Tongue (tissue), 2 donors: Measurements from ENCODE around the gene GCC2. TPM values are rescaled to one million over a fixed set of nuclear protein-coding genes. Genes with fewer than 3 reads are reported as not detected.
"Not testable (repeated sequence)": the region's sequence is repeated elsewhere in the genome, so short reads cannot be mapped to it uniquely, and the experiment has no call there.

ENCODE experiments used
- DNase-seq: peaks from one replicate; pipeline ENCODE4 v3.0.0-alpha.2; 2015
- total RNA-seq: library from RNA; depleted of rRNA; stranded (reverse); fragments of >200 nt; gene quantifications from one replicate; pipeline ENCODE4 v1.2.3, GENCODE V29; 2014

The GCC2 gene, protein sequence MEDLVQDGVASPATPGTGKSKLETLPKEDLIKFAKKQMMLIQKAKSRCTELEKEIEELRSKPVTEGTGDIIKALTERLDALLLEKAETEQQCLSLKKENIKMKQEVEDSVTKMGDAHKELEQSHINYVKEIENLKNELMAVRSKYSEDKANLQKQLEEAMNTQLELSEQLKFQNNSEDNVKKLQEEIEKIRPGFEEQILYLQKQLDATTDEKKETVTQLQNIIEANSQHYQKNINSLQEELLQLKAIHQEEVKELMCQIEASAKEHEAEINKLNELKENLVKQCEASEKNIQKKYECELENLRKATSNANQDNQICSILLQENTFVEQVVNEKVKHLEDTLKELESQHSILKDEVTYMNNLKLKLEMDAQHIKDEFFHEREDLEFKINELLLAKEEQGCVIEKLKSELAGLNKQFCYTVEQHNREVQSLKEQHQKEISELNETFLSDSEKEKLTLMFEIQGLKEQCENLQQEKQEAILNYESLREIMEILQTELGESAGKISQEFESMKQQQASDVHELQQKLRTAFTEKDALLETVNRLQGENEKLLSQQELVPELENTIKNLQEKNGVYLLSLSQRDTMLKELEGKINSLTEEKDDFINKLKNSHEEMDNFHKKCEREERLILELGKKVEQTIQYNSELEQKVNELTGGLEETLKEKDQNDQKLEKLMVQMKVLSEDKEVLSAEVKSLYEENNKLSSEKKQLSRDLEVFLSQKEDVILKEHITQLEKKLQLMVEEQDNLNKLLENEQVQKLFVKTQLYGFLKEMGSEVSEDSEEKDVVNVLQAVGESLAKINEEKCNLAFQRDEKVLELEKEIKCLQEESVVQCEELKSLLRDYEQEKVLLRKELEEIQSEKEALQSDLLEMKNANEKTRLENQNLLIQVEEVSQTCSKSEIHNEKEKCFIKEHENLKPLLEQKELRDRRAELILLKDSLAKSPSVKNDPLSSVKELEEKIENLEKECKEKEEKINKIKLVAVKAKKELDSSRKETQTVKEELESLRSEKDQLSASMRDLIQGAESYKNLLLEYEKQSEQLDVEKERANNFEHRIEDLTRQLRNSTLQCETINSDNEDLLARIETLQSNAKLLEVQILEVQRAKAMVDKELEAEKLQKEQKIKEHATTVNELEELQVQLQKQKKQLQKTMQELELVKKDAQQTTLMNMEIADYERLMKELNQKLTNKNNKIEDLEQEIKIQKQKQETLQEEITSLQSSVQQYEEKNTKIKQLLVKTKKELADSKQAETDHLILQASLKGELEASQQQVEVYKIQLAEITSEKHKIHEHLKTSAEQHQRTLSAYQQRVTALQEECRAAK (N-terminal part only)
- total RNA-seq: 43.1 TPM

DNA sequence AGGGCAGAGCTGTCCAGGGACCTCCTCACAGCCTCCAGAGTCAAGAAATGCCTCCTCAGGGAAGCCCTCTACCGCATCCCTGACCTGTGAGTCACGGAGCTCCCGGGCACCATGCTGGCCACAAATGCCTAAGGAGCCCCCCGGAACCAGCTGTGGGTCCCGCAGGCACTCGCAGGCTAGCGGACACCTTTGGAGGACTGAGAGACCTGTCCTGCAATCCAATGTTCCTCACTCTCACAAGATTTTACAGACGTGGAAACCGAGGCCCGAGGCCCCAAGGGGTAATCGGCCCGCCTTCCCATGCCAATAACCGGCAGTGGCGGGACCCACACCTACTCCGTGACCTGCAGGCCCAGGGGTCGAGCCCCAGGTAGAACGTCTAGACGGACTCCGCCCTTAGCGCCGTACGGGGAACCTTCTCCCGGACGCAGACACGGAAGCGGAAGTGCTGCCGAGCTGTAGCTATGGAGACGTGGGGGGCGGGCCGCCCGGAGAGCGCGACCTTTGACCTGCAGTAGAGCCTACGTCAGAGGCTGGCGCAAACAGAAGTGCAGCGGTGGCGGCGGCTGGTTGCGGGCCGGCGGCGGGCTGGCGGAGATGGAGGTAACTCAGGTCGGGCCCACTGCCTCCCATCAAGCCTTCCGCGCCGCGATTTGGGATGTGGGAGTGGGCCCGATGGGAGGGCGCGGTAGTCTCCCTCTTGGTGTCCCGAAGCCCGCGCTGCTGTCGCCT is at the start of gene GCC2:
GCC2 (plus strand) TSS at position 529 of the 732 bp plus-strand sequence; CDS start at position 598, 69 bp downstream.
- DNase-seq: peak; percentile 96

DNA sequence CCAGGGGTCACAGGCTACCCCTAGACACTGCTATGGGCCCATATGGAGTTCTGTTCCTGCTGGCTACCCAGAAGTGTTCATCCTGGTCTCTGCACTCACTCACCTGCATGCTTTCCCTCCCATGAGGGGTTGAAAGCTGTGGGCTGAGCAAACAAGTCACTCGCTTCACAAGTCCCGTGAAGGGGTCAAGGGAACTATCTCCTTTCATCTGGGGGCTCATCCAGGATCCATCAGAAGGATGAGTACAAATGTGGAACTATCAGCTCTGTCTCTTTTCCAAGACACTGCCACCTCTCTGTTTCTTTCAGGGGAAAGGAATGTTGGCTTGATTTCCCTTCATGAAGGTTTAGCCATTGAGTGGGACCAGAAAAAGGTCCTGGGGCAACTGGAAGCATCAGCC is 49.5 kb upstream of the GCC2 start:
- no peak for DNase-seq

DNA sequence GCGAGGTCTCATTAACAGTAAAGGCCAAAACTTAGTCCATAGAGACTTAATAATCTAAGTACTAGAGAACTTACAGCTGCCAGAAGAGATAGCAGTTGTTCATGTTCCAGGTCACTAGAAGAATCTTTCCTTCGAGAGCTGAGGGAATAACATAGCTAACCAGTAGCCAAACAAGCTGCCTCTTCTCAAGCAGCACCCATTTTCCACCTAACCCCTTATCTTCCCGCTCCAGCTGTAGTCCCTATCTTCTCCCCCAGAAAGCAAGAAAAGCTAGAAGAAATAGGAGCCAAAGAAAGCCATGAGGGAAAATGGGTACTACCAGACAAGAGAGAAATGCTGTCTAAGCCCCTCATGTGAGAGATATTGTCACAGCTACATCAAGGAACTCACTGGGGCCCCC is 47.2 kb upstream of the GCC2 start:
- no peak for DNase-seq

DNA sequence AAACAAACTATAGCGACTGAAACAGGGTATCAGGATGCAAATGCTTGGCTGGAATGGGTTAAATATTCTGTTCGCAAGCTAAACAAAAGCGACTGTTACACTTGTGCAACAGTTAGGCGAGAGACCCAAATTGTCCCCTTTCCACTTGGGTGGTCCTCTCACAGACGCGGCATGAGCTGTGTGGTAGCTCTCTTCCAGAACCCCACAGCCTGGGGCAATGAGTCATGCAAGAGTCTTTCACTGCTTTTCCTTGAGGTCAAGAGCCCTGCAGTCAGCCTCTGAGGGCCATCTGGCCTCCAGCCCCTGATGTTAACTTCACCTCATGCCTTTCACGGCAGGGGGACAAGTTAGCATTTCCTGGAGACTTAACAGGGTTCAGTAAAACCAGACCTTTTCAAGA is 45.5 kb upstream of the GCC2 start:
- peak; percentile 2 for DNase-seq

DNA sequence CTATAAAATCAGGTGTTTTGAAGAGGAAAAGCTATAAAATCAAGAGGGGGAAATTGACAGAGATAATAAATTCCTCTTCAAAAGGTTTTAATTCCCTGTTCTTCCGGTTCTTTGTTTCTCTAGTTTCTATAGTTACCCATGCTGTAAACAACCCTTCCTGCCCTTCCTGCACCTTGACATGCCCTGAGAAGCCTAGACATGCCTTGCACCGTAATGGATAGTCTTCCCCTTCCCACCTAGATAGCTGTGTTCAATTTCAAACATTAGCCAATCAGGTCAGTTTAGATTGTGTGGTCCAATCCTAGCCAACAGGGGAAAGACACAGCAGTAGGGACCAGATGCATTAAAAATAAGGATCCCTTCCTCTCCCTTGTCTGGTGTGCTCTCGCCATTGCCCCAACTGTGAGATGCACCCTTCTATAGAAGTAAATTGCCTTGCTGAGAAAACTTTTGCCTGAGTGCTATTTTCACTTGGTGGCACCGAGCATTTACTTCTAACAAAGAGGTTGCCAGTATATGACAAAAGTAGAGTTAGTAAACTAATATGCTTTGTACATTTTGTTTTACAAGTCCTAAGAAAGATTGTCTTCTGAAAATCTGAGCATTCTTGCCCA is 44.1 kb upstream of the GCC2 start:
- DNase-seq: no peak

DNA sequence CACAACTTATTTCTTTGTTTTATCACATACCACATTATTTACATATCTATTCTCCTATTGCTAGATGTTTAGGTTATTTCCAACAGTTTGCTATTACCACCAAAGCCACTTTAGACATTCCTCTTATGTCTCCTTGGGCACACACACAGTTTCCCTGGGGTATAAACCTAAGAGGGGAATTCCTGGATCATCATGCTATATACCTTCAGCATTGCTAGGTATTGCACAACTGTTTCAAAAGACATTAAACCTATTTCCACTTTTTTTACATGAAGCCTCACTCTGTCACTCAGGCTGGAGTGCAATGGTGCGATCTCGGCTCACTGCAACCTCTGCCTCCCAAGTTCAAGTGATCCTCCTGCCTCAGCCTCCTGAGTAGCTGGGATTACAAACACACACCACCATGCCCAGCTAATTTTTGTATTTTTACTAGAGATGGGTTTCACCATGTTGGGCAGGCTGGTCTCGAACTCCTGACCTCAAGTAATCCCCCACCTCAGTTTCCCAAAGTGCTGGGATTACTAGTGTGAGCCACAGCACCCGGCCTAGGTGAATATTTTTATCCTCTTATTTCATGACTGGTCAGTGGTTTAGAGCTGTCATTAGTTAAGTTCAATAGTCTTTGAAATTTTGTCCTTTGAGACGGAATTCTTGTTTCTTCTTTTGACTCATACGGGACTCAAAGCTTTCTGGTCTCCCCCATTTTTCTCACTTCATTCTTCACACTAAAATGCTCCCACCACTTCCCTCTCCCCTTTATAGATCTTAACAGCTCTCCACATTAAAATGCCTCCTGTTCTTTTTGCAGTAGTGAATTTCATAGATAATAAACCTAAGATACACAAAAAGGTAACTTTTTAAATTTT is 40.9 kb upstream of the GCC2 start:
- DNase-seq: no peak

DNA sequence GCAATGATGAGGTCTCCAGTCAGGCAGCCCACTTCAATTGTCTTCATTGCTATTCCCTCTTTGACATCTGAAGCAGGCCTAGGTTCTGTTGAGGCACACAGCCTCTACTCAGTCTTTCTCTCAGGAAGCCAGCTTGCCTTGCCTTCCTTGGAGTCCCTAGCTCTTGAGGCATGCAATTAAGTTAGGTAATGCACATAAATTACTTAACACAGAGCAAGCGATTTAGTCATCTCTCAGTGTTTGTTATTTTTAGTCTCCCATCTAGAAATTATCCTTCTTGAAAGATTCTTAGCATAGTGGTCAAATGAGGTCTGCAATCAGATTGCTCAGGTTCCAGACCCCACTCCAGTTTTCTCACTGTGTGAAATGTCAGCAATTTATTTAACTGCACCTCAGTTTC is 39.2 kb upstream of the GCC2 start:
- DNase-seq: no peak

DNA sequence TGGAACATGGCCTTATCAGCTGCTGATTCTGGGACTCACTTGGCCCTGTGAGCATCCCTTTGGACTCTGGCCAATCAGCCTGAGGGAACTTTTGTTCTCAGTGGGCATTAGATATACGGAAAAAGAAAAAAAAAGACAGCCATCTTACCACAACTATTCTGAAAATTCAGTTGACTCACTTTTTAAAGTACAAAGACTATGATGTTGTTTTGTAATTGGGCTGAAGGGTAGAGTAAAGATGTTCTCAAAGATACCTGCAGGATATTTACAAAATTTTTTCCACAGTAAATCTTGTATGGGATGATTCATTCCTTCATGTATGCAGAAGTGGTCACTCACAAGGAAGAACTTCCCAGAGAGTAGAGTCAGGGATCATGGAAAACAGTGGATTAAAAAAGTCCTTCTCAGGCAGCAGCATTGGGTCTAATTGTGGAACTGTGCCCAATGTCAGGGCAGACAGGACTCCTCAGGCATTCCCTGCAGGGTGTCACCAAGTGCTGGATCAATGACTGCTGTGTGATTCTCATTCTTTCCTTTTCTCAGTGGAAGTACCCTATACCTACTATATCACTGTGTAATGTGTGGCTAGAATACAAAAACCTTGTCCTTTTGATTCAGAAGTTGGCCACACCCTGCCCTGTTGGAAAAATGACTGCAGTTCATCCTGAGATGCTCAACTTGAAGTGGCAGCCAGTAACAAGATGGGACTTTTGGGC is 35.9 kb upstream of the GCC2 start:
- no peak for DNase-seq

DNA sequence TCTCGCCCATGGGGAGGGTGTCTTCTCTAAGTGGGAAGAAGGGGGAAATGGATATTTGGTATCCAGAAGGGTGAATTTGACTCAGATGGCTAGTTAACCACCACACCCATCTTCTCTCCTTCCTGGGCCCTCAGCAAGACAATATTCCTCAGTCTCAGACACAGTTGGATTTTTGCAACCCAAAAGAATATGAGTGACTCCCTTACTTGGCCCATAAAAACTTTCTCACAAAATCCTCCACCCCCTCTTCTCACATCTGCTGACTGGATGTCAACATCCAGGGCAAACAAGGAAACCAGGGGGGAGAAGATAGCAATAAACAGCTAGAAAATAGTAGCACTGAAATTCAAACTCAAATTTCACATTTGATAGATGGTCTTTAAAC is 35.3 kb upstream of the GCC2 start:
- DNase-seq: no peak

DNA sequence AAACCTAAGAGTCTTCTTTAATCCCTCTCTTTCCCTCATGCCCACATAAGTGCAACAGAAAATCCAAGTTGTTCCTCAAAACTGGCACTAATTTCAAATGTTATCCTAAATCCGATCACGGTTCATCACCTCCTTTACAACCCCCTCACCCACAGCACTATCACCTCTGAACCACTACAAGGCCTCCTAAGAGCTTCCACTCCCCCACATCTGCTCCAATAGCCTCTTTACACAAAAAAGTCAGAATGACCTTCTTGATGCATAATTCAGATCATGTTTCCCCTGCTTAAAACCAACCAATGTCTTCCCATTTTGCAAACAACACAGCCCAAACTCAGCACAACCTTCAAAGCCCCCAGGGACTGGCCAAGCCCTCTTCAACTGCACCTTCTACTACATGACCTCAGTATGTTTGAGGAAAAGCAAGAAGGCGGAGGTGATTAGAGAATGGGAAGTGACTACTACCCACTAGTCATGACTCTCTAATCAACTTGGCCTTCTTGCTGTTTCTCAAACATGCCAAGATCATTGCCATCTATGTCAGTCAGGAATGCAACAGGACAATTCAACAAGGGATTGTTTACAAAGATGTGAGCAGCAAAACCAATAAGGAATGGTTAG is 34.6 kb upstream of the GCC2 start:
- DNase-seq: no peak

DNA sequence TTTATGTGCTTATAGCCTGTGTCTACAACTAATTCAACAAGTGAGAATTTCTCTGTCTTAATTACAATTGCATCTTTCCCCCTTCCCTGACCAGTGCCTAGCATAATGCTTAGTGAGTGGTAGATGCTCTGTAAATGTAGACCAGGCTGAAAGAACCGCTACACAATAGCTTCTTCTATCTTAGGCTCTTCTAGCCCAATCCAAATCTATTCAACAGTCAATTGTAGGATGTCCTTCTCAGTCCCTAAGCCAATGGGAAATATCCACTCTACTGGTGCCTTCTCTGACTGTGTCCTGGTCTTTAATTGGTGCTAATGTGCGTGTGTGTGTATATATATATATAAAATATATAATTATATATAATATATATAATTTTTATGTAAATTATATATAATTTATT is 34.1 kb upstream of the GCC2 start:
- no peak for DNase-seq

DNA sequence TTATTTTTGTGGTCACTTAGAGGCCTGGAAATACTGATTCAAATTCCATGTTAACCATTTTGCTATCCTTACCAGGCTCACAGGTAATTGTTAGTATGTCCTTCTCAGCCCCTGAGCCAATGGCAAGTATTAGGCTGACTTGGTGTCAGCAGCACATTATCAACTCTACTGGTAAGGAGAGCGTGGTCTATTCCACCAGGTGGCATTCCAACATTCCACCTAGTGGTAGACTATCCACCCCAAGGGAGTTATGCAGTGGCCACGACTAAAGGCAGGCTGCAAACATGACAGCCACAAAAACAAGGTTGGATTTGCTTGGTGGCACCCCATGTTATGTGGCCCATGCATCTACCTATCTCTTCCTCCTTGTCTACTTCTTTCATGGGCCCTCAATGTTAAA is 31.8 kb upstream of the GCC2 start:
- no peak for DNase-seq

DNA sequence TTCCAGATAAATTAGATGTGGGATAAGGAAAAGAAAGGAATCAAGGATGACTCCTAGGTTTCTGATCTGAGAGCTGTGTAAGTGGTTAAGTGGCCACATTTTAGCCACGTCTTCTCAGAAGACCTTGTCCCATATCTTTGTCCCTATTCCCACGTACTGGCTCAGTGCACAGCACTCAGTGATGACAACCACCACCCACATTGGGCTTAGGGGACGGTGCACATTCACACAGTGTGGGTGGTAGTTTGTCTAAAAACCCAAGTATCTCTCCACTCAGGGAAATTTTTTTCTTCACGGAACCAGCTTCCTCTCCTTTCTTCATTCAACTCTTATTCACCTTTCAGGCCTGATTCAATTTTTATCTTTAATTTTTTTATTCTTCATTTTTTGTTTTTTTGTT is 30.6 kb upstream of the GCC2 start:
- DNase-seq: no peak

DNA sequence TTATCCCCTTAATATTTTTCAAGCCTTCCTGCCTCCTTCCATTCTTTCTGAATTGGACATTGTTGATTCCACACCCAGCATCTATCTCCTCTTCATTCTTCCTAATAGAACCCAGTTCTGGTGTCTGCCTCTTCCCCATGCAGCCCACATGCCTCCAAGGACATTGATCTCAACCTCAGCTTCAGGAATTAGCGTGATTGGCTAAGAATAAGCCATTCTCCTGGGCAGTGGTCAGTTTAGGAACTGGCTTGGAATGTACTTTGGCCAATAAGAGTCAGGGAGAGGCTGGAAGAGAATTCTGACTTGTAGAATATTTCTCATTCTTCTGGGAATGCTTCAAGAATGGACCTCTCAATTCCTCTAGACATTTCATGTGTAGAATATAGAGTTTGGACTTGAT is 25.9 kb upstream of the GCC2 start:
- no peak for DNase-seq

DNA sequence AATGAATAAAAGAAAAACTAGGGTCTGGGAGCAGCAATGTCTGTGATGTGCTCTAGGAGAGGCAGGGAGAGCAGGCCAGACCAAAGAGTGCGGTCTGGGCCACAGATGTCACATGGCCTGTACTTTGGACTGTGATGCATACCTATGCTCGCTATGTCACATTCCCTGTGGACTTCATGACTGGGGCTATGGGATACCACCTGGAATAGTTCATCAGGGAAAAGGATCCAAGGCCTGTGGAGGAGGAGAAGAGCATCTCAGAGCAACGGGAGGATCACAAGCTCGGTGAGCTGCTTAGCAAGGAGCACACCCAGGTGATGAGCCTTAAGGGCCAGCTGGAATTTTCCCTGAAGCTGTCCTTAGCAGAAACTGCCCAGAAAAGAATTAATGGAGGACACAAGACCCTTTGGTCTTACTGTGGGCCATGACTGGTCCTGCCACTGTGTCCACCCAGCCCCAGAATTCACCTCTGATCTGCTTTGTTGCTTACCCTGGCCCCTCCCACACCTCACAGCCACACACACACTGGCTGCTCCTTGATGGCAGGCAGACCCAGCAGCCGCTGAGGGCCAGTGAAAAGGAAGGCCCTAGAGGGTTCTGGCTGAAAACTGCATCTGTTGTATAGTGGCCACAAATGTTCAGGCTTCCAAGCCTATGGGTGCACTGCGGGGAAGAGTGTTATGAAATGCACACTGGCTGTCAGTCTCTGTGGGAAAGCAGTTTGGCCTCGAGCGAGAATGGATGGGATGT is 25.3 kb upstream of the GCC2 start:
- DNase-seq: no peak

DNA sequence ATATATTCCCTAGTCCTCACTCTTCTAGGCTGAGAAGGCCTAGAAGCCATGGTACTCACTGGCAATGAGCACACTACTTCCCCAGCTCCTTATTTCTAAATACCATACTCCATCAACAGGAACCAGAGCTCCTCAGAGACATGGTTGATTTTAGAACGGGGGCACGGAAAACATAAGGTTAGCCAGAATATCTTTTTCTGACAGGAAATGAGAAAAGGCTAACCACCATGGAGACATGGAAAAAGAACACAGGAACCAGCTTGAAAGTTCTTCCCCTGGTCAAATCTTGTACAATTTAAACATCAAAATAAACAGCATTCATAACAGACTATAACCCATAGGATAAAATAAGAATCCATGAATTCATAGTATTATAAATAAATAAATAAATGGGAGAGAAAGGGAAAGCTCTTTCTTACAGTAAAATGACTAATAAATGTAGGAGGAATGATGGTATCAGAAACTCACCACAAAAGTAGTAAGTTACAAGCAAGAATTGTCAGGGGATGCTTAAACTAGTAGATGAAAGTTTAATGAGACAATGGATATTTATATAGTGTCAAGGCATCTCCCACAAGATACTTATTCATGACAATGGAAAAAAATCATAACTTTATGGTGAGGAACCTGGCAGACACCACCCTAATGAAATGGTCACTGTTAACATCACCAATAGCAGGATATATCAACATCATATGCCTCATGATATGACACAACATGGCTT is 20.6 kb upstream of the GCC2 start:
- DNase-seq: no peak

DNA sequence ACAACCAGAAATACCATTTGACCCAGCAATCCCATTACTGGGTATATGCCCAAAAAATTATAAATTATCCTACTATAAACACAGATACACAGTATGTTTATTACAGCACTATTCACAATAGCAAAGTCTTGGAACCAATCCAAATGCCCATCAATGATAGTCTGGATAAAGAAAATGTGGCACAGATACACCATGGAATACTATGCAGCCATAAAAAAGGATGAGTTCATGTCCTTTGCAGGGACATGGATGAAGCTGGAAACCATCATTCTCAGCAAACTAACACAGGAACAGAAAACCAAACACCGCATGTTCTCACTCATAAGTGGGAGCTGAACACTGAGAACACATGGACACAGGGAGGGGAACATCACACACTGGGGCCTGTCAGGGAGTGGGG is 13.4 kb upstream of the GCC2 start:
- DNase-seq: not testable (repeated sequence)

DNA sequence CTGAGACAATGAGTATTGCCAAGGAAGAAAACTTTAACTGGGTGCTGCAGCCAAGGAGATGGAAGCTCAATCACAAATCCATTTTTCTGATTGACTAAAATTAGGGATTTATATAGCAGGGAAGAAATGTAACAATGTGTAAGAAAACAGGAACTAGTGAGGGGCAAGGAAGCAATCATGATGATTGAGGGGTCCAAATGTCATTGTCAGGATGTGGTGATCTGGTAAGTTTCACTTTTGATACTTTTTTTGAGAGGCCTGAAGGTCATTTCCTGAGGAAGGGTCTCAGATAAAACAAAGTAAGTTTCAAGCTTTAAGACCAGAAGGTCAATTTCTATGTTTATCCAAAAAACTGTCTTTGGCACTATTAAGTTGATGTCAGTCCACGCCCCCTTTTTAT is 12.0 kb upstream of the GCC2 start:
- no peak for DNase-seq
